ENCODE measurements around the gene ITGA3.

- TF ChIP-seq CTCF (IDR thresholded peaks at IDR 0.05), result no peak
- no peak for TF ChIP-seq ZFX (IDR thresholded peaks at IDR 0.05; ENCODE audit: borderline replicate concordance)
Measured at GRCh38 chr17:50048988-50049387, 6.9 kb upstream of the ITGA3 start.
